ENCODE data around the gene STAMBPL1.
"Not testable (repeated sequence)": the region's sequence is repeated elsewhere in the genome, so short reads cannot be mapped to it uniquely, and the experiment has no call there.

STAMBPL1 gene

DNA sequence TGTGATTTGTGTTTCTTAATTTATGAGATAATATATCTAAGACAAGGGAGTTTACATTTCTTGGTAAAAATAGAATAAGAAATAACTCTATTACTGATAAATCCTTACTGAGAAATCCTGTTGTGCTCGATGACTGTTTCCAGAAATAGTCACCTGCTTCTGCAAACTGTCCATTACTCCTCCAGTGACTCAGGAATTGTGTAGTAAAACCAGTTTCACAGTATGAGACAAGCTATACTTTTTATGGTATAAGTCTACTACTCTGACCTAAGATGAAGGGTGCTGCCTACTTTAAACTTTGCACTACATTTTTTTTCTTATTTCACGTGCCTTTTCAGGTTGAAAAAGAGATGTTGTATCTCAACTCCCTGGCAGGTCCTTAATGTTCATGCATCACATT lies 21.6 kb upstream of the STAMBPL1 start:
- no peak for DNase-seq

DNA sequence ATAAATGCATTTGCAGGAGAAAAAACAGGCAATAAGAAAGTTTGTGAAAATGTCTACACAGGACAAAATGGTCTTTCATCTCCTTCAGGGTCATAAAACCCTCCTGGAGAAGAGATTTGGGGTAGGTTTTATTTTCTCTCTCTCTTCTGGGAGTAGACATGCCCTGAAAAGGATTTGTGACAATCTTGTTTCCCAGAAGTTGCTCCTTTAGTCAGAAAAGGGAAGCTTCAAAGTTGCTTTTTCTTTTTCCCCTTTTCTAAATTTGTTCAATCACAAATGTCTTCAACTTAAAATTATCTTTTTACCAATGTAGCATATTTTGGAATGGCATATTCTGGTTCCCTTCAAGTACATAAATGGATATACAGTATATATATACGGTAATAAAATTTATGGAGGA lies 19.0 kb upstream of the STAMBPL1 start:
- no peak for DNase-seq

DNA sequence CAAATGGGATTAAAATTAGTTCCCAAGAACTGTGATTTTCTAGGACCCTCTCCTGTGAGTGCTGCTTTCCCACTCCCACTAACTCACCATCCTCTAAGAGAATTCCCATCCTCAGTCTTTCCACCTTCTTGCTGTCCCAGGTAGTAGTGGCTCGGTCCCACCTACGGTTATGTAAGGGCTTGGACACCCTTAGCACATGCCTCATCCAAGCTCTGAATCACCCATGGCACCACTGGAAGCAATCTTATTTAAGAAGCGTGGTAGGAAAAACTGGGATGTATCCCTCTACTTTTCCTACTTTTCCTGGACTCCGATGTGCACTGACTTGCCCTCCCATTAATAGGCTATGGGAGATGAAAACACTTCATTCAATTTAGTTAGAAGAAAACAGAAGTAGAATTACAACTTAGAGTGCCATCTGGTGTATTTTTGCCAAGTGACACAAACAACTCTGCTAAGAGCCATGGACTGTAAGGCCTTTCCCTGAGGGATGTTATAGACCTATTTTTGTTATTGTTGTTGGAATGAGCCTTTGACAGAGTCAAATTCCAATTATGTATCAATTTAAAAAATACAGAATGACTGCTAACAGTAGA lies 14.7 kb upstream of the STAMBPL1 start:
- no peak for DNase-seq

DNA sequence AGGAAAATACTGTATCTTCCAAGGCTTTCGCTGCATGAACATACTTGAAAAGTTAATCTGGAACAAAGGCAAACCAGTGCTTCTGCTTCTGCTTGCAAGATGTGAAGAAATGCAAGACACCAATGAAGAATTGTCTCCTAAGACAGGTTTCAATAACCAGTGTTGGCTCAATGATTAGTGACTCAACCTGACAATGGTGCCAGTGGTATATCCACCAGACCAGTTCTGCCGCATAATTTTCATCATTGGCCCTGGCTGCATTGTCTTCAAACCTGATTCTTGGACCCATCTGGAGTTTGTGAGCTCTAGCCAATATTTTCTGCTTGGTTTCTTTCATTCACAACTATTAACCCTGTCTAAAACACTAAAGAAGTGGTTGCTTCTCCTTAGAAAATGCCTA lies 13.6 kb upstream of the STAMBPL1 start:
- DNase-seq: no peak

DNA sequence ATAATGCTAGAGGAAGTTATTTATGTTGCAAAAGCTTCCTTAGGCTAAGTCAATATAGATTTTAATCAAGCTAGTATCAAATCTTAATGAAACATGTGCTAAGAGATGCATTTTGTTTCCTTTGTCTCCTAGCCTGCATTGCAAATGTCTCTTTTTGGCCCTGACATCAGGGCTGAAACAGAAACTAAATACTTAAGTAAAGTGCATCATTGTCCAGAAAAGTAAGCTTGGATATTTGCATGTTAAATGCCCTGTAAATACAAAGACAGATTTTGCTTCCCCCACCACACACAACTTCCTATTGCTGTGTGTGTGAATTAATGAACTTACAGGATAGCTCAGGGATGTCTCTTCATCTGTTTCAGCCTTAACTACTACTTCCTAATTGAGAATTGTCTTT lies 10.0 kb upstream of the STAMBPL1 start:
- no peak for DNase-seq

DNA sequence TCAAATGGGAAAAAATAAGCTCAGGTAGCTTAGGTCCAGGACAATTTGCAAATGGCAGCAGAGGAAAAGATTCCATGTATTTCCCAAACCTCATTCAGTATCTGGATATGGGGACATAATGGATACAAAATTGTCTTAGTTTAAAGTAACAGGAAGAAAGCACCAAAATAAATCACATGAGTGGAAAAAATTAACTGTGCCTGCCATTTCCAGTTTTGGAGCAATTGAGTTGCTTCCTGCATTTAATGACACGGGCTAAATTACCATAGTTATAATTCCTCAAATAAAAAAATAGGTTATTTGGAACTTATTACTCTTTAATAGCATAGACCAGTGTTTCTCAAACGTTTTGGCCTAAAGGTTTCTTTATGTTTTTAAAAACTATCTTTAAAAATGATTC lies 6.3 kb upstream of the STAMBPL1 start:
- no peak for DNase-seq

DNA sequence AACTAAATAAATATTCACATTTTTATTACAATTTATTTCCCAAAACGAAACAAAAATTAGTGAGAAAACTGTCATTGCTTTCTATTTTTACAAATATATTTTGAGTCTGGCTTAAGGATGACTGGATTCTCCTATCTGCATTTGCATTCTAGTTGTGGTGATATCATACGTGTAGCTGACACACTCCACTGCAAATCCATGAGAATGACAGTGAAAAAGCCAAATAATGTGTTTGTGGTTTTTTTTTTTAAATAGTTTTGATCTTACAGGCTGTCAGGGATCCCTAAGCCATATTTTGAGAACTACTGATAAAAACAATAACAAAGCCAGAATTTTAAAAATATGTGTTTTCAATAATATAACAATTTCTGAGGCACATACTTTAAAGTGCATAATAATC lies 5.8 kb upstream of the STAMBPL1 start:
- DNase-seq: no peak

DNA sequence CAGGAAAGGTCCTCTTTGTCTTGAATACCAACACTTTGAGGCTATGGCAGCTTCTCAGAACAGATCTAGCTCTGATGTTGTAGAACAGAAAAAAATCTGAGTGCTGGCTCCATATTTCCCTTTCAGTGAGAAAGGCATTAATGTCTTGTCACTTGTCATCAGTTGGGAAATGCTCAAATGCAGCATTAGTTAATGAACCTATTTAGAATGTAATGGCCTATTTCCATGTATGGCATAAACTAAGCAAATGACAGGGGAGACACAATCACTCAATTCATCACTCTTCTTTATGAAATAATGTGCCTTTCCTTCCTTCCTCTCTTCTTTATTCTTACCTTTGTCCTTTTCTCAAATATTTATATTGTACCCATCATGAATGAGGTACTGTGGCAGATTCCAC lies 5.0 kb upstream of the STAMBPL1 start:
- DNase-seq: no peak

DNA sequence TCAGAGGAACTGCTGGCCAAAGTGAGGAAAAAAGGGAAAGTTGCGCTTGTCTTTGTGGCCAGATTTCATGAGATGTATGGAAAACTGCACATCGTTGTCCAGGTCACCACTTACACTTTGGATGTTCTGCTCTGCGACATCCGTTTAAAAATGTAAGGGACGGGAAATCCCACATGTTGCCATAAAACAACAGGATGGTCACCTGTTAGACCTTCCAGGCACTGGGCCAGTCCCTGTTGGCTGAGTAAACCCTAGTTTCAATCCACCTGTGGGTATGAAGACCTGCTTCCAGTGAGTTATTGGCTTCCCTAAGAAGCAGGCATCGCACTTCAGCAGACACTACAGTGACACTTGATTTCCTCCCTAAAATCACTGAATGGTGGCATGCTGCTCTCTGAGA lies 2.7 kb upstream of the STAMBPL1 start:
- no peak for DNase-seq

DNA sequence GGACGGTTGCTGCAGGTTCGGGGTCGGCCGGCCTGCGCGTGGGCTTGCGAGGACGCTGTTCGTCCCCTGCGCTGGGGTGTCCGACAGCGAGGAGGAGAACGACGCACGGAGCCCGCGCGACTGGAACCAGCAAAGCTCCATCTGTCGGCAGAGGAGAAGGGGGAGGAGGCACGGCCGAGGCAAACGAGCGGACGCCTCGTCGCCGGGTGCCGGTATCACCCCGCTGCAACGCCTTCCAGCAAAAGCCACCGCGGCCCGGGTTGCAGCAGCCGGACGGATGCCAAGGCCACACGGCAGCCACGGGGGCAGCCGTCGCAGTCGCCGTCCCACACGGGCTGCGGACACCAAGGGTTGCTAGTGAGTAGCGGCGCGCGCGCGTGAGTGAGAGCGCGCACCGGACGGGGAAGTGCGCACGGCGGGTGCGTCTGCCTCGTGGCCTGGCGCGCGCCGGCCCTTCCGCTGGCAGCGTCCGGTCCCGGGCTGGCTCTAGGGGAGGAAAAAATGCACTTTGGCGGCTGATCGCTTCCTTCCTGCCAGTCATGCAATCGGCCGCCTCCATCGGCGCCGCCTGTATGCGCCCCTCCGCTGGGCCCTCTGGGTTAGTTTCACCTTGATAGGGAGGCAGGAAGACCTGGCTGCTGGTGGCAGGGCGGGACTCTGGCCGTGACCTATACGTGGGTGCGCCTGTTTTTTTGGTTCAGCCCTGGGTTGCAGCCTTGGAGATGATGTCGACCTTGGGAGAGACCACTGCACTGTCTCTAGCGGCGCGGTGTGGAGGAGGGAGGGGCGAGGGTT lies 434 bp downstream of the STAMBPL1 start:
- DNase-seq: peak; percentile 80 to 81

DNA sequence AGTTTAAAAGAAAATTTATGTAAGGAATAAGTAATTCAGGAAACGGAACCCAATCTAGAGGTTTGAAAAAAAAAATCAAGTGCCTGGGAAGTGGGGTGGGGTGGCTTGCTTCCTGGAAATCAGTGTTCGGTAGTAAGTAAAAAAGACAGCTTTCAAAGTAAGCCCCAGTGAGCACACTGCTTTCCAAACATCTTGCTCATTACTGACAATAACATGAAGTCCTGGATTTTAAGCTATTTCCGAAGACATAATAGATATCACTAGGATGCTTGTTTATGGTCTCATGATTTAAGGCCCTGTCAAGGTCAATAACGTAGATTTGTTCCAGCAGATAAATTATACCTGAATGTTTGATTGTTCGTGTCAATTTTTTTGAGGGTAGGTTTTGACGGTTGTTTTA lies 1.3 kb downstream of the STAMBPL1 start:
- DNase-seq: peak in 1 of 2 experiments; percentile 9

DNA sequence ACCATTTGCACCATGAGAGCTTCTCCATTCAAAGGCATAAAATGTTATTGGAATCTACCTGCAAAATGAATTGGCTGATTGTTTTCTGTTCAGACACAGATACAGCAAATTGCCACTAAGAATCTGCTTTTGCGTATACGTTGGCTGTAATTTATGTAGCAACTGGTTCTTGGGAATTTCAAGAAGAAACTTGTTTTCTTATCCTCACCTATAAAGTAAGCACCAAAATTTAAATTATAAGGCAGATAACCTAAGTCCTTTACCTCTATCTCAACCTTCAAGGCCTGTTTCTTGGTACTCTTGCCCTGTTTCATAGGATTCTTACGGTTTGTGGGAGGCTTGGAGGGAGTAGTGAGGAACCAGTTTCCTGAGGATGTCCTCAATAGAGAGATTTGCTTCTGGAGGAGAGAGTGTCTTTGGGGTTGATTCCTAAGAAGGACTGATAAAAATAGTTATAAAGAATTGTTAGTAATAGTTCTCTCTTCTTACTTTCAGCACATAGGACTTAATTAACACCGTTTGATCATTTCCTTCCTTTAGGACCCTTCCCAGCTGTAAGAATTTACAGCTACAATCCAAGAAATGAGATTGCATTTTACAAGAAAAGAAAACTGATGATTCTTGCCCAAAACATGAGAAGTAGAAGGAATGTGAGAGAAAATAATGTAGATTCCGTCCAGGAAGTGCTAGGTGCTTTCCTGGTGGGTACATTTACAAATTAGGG lies 2.0 kb downstream of the STAMBPL1 start:
- DNase-seq: no peak

DNA sequence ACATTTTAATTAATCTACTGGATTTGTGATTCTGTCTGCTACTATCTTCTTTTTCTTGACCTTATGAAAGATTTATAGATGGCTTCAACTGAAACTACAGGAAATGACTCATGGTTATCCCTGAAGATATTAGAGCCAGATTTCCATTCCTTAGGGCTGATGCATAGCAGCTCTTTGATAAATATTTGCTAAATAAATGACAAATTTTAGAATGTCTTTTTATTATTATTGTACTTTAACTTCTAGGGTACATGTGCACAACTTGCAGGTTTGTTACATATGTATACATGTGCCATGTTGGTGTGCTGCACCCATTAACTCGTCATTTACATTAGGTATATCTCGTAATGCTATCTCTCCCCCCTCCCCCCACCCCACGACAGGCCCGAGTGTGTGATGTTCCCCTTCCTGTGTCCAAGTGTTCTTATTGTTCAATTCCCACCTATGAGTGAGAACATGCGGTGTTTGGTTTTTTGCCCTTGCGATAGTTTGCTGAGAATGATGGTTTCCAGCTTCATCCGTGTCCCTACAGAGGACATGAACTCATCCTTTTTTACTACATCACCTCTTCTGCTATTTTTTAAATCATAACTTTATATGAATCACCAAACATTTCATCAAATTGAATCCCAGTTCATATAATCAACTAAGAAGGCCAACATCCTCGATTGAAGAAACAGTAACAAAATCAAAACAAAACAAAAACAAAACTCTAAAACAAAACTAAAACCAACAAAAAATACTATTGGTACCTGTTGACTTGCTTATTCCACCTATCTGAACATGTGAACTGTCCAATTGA lies 2.8 kb downstream of the STAMBPL1 start:
- not testable (repeated sequence) for DNase-seq

DNA sequence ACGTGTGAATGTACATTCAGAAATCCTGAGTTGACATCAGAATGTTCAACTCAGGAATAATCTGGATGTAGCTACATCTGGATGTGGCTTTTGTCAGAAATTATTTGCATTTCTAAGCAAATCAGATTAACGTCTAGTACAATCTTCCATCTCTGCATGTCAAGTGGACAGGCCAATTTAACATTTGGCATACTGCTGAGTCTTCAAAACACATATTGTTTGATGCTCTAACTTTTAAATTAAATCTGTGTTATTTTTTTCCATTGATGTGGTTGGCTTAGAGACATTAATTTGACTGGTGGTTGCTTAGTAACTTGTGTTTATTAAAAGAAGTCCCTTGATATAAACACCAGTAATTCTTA lies 3.4 kb downstream of the STAMBPL1 start:
- no peak for DNase-seq

DNA sequence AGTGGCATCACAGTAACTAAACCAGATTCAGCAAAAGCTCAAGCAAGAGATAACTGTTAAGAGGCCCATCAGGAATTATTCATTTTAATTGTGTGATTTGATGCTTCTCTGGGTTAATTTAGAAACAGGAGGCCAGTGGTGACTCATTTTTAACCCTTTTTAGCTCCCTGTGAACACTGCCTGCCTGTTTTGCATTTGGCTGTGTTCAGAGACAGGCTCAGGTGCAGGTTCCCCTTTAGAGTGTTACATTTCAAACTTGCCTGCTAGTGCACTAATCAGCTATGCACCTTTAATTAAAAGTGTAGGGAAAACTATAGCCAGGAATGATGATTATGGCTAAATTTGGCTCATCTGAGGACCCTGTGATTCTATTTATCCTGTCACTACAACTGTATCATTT lies 6.5 kb downstream of the STAMBPL1 start:
- DNase-seq: no peak

DNA sequence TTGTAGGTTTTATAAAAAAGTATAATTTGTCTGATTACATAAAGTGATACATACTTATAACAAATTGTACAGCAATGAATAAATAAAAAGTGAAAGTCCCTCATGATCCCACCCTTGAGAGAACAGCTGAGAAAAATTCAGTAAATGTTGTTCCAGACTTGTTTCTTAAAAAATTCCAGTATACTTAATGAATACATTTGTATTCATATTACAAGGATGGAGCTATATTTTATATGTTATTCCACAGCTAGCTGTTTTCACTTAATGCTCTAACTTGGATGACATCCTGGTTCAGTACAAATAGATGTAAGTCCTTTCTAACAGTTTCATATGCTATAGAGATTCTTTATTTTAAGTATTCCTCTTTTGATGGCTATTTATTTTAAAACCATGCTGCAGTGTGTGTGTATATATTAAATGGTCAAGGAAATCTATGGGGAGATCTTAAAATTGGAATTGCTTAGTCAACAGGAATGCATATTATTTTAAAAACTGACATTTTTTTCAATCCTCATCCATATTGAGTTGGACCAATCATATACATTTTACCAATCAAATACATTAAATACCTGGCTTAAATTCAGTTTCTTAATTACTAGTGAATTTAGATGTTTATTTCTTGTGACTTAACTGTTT lies 8.9 kb downstream of the STAMBPL1 start:
- no peak for DNase-seq

DNA sequence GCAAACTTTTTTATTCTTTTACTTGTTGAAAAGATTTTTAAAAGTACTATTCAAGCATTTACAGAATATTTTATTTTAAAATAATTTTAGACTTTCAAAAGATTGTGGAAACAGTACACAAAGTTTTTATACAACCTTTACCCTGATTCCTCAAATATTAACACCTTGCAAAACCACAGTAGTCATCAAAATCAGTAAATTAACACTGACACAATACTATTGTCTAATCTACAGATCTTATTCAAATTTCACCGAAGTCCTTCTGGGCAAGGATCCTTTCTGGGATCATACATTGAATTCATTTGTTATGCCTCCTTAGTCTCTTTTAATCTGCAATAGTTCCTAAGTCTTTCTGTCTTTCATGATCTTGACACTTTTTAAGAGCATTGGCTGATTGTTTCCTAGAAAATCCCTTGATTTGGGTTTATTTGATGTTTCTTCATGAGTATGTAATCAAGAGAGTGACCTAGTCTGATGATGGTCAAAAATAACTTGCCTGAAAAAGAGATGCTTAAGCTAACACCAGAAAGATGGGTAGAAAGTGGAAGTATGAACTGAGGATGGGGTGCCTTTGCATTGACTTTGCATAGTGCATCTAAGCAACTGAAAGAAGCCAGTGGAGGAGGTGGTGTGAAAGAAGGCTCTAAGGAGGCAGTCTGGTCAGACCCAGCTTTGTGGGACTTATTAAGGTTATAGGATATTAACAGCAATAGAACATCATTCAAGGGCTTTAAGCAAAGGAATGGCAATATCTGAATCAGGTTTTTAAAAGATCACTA lies 9.7 kb downstream of the STAMBPL1 start:
- DNase-seq: no peak

DNA sequence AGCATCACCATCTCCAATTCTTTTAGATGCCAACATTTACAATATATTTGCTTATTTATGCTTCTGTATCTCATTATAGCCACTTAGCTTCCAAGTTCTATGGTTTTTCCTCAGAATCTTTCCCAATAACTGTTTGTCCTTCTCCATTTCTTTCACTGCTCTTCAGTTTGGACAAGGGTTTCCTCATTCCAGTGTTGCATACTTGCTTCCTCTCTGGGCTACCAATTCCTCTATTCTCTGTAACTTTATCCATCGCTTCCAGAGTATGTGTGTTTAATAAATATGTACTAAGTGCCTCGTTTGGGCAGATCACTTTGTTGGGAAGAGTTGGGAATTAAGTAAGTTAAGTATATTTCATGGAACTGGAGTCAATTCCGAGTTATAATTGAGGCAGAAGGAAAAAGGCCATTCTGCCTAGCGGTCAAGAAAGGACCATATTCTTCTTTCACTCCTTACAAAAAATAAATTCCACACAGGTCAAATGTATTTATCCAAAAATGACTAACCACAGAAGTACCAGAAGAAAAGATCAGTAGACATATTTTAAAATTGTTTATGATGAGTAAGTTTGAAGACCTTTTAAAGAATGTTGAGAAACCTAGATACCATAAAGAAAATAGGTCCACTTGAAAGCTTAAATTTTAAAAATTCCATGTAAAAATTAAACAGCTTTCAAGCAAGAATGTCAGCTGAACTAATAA lies 10.8 kb downstream of the STAMBPL1 start:
- DNase-seq: no peak

DNA sequence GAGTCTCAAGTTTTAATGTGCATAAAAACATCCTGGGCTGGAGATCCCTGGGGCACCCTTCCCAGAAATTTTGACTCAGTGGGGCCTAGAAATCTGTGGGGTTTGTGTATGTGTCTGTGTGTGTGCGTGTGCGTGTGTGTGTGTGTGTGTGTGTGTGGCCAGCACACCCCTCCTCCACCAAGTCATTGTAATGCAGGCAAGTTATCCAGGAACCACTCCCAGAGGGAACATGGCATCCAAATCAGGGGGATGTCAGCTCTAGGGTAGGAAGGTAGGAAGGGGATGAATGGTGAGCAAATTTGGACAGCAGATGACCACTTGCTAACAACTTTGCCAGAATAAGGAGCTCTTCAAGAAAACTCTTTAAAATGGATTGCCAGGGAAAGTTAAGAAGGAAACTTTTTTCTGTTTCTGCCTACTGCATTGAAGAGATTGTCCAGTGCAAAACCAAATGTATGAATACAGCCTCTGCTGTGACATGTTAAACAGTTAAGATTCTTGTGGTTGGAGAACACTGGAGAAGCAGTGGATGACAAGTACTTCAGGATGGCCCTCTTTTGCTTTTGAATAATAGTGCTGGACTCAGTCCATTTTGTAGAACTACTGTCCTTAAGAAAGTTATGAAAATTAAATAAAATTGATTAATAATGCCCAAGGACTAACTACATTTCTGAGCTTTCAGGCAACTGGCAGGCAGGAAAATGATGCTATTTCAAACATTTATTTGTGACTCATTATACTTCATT lies 12.3 kb downstream of the STAMBPL1 start:
- DNase-seq: no peak

DNA sequence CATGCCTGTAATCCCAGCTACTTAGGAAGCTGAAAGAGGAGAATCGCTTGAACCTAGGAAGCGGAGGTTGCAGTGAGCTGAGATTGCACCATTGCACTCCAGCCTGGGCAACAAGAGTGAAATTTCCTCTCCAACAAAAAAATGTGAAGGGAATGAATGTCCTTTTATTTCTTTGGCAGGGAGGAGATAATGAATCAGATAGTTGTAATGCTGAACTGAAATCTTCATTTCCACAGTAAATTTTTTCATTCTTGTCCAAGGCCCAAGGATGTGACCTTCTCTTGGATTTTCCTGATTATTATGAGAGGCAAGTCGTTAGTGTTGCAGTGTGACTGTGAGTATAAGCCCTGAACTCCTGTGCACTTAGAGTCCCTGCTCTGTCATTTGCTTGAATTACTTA lies 13.6 kb downstream of the STAMBPL1 start:
- no peak for DNase-seq

DNA sequence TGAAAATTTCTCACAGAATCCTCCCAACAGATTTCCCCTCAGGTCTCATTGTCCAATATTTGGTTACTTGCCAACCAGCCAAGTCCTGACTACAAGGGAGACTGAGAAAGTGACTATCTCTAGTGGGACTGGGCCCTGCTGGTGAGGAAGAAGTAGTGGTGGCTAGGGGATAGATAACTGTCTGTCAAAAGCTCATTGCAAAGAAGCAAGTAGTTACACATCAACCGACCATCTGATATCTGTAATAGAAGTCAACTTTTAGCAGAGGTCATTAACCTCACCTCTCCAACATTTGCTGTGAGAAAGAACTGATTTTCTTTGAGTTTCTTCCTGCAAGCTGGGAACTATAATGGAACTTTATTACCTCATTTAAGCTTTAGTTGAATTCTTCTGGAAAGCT lies 15.2 kb downstream of the STAMBPL1 start:
- DNase-seq: no peak
